GM12891 (cell line): ENCODE results near the gene FMO5.
A peak's percentile ranks its signal among the peaks of the same experiment; 100 is the strongest.

ENCODE experiments used
- DNase-seq: peaks from one replicate; pipeline ENCODE4 v3.0.0; 2011; ENCODE audit warnings: low spot score; ENCODE audit not compliant: insufficient read length
- FAIRE-seq: peaks from 2 replicates; lab custom pipeline; 2011; peaks lifted over from hg19 to GRCh38; lab: Jason Lieb, UNC
- PAX5 ChIP-seq: IDR thresholded peaks from 2 replicates; pipeline ENCODE4 v1.6.1; 2011; ENCODE audit warnings: low read length, moderate library complexity, mild to moderate bottlenecking; ENCODE audit not compliant: insufficient read depth, severe bottlenecking
- POLR2A ChIP-seq: IDR thresholded peaks from 2 replicates; pipeline ENCODE4 v1.6.1; 2011; ENCODE audit warnings: low read depth, low read length, control low read depth
- POLR2AphosphoS5 ChIP-seq: IDR thresholded peaks from 2 replicates; pipeline ENCODE4 v1.6.1; 2011; ENCODE audit warnings: low read depth, low read length, control low read depth
- POU2F2 ChIP-seq: IDR thresholded peaks from 2 replicates; pipeline ENCODE4 v1.6.1; 2011; ENCODE audit warnings: low read depth, mild to moderate bottlenecking, control low read depth, low read length, moderate library complexity
- SPI1 ChIP-seq: IDR thresholded peaks from 2 replicates; pipeline ENCODE4 v1.6.1; 2011; ENCODE audit warnings: low read depth, low read length, control low read depth
- TAF1 ChIP-seq: IDR thresholded peaks from 2 replicates; pipeline ENCODE4 v1.6.1; 2011; ENCODE audit warnings: low read depth, low read length, control low read depth

FMO5 gene

GRCh38 chr1:147223740-147224615, 1.2 kb downstream of the FMO5 start:
- TF ChIP-seq TAF1, result no peak
- peak; percentile 62 for FAIRE-seq
- DNase-seq, result no peak

DNA sequence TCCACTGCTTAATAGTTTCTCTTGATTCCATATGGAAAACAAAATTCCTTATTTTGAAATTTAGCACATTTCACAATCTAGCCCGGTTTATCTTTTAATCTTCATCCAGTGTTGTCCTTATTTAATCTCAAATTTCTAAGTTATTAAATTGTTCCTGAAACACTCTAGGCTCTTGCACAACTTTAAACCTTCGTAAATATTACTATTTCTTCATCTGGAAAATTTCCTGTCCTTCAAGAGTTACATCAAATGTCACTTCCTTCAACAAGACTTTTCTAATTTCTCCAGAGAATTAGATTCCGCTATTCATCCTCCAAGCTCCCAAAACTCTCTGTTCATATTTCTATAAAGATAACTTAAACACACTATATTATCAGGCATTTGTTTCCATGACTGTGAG, 6.5 kb downstream of the FMO5 start:
- TF ChIP-seq PAX5 (no peak), TAF1 (no peak), POLR2A (no peak), POLR2AphosphoS5 (no peak), POU2F2 (no peak), SPI1 (no peak)
- FAIRE-seq (no peak), DNase-seq (no peak)

- DNase-seq, result no peak
- no peak for TF ChIP-seq PAX5
- no peak for TF ChIP-seq TAF1
- no peak for TF ChIP-seq POU2F2
- no peak for TF ChIP-seq POLR2AphosphoS5
- TF ChIP-seq SPI1, result no peak
- no peak for FAIRE-seq
Measured at GRCh38 chr1:147217141-147217540, 8.0 kb downstream of the FMO5 start.

DNA sequence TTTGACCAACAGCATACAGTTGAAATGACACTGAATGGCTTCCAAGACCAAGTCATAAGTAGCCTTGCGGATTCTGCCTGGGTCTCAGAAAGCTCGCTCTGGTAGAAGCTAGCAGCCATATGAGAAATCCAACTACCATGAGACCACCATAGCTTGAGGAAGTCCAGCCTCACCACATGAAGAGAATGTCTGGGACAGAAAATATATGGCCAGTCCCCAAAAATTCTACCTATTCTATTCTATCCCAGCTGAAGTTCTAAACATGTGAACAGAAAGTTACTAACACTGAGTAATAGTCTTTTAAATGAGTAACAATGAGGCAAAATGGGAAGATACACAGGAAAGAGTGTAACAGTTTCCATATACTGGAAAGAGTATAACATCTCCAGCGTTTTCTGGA, 9.0 kb downstream of the FMO5 start:
- TF ChIP-seq POU2F2 (no peak), TAF1 (no peak), PAX5 (no peak), POLR2AphosphoS5 (no peak), SPI1 (no peak), POLR2A (no peak)
- FAIRE-seq, result no peak
- no peak for DNase-seq

DNA sequence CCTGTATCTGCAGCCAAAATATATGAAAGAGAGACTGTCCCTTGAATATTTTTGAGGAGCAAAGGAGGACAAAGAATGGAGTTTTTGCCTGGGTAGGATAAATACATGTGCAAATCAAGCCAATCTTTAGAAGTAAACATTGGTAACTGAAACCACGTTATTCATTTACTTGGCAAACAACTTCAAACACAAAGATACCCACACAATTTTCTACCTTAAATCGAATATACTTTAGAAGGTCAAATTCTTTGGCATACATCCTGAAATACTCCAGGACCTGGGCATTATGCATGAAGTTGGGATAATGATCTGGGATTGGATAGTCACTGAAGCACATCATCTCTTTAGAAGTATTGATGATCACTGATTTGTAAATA, 9.6 kb downstream of the FMO5 start:
- TF ChIP-seq POLR2A (no peak), POU2F2 (no peak), PAX5 (no peak), TAF1 (no peak), SPI1 (no peak), POLR2AphosphoS5 (no peak)
- no peak for FAIRE-seq

DNA sequence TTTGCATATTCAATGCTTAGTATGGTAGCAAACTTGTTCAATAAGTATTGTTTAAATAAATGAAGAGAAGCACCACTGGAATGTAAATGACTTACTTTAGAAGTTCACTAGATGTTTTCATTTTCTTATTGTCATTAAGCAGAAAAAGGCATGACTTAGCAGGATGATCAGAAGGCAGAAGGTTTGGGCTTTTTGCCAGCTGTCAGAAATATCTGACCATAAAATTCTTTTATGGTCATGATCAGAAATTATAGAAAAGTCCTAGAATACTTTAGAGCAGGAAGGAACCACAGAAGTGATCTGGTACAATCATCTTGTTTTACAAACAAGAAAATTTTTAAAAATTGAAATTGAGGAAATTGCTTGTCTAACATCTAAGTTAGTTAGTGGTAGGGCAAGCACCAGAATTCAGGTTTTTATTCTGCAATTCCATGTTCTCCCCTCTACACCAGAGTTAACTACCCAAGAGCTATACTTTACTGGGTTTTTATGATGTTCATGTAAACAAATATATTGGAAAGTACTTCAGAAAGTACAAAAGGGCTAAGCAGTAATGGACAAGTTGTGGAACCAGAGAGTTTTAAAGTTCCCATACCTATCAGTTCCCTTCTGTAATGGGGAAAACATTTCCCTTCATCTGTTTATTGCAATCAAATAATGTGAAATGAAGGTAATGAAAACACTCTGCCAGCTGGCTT, 10.1 kb downstream of the FMO5 start:
- FAIRE-seq (no peak), DNase-seq (no peak)
- TF ChIP-seq POU2F2, result no peak

More for the DNA sequence above, 9.6 kb downstream of the FMO5 start:
- DNase-seq, result no peak

- FAIRE-seq, result no peak
- TF ChIP-seq SPI1 (no peak), POLR2A (no peak), TAF1 (no peak), PAX5 (no peak), POU2F2 (no peak), POLR2AphosphoS5 (no peak)
- DNase-seq, result no peak
Measured at GRCh38 chr1:147214325-147214724, 10.8 kb downstream of the FMO5 start.

GRCh38 chr1:147213271-147213670, 11.9 kb downstream of the FMO5 start:
- DNase-seq, result no peak
- no peak for FAIRE-seq
- TF ChIP-seq SPI1 (no peak), POU2F2 (no peak), TAF1 (no peak), POLR2AphosphoS5 (no peak), PAX5 (no peak), POLR2A (no peak)

- TF ChIP-seq TAF1 (no peak), POLR2AphosphoS5 (no peak), PAX5 (no peak), POU2F2 (no peak), POLR2A (no peak), SPI1 (no peak)
- no peak for DNase-seq
- no peak for FAIRE-seq
Measured at GRCh38 chr1:147211577-147211976, 13.6 kb downstream of the FMO5 start.

DNA sequence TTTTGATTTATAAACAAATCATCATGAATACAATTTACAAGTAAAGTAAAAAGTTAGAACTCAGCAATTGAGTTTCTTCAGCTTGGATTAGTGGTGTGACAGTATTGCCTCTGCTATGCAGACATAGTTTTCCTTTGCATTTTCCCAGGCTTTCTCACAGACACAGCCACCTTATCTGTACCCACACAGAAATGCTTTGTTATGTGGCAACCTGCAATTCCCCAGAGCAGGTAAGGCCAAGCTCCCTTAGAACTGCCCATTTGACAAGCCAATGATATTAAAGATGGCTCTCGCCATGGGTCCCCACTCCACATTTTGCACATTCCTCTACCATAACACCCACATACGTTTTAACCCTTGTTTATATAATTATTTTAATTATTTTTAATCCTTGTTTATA, 14.2 kb downstream of the FMO5 start:
- DNase-seq (no peak), FAIRE-seq (no peak)
- TF ChIP-seq POLR2A, result no peak
- no peak for TF ChIP-seq SPI1
- no peak for TF ChIP-seq POU2F2
- no peak for TF ChIP-seq TAF1
- TF ChIP-seq POLR2AphosphoS5, result no peak
- TF ChIP-seq PAX5, result no peak
